ENCODE measurements around the gene NAALAD2.

DNA sequence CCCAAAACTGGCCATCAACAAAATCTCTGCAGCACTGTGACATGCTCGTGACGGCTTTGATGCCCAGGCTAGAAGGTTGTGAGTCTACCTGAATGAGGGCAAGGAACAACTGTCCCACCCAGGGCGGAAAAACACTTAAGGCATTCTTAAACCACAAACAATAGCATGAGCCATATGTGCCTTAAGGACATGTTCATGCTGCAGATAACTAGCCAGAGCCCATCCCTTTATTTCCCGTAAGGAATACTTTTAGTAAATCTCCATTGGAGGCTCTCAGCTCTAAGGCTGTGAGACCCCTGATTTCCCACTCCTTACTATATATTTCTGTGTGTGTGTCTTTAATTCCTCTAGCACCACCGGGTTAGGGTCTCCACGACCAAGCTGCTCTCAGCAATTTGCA, 85.0 kb downstream of the NAALAD2 start:
- TF ChIP-seq CTCF (conservative IDR thresholded peaks at IDR 0.05; ENCODE audit: low read depth, low read length) (no peak), EZH2phosphoT487 (IDR thresholded peaks at IDR 0.05; ENCODE audit: borderline replicate concordance, low read length) (no peak)

All from PC-3 (cell line).